Breast epithelium (tissue), 3 donors: ENCODE data around the gene CMSS1.

ENCODE experiments used
- CTCF ChIP-seq, 3 donors: fragments of 450-650 bp; IDR thresholded peaks; one replicate each; pipeline ENCODE4 v1.5.1; 2016 to 2017; ENCODE audit warnings: antibody characterized with exemption in 3 of 3, mild to moderate bottlenecking in 3 of 3, moderate library complexity in 3 of 3
- POLR2A ChIP-seq: fragments of 450-650 bp; IDR thresholded peaks from one replicate; pipeline ENCODE4 v1.6.1; 2016; ENCODE audit warnings: antibody characterized with exemption, mild to moderate bottlenecking, moderate library complexity
- POLR2AphosphoS5 ChIP-seq, 3 donors: sonication (generic); formaldehyde crosslinking; IDR thresholded peaks; one replicate each; pipeline ENCODE4 v1.6.1; 2017; ENCODE audit warnings: antibody characterized with exemption in 3 of 3

GRCh38 chr3:99961756-99962515, 144.3 kb downstream of the CMSS1 start:
- TF ChIP-seq POLR2A (no peak), CTCF (IDR thresholded peaks at IDR 0.05) (no peak), POLR2AphosphoS5 (IDR thresholded peaks at IDR 0.05) (no peak)
